GM18951 (cell line): ENCODE data around the gene LRRN3.

Source experiments
- POLR2A ChIP-seq: IDR thresholded peaks from 4 replicates; pipeline ENCODE4 v1.6.1; 2011; ENCODE audit warnings: mild to moderate bottlenecking; ENCODE audit not compliant: insufficient read length, insufficient read depth; ENCODE audit errors: extremely low read depth
- in situ Hi-C: fragments of 300-500 bp; cut with MboI; formaldehyde crosslinking; loops from one replicate; pipeline ENCODE4 v1.12.0; 2022; ENCODE audit warnings: low sequenced_read_pairs, mixed read lengths, inconsistent platforms; ENCODE audit not compliant: unreplicated experiment

The LRRN3 gene

DNA sequence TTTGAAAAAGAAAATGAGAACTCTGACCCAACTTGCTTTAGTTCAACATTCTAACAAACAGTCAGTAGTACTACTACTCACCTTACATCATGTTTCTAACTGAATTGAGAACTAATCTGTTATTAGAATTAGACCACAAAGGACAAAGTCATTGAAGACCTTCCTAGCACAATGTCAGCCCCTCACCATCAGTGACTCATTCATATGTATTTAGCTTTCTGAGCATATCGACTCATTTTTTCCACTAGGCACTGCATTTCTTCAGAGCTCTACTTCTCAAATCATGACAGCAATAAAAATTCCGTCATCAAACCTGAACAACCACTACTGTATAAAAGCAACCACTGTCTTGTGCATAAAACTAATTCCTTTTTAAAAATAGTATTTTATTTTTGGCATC lies 4.4 kb upstream of the LRRN3 start:
- no peak for TF ChIP-seq POLR2A
- in situ Hi-C loops, result loop anchor here (25.0 kb wide), 1 partner anchor 651 kb away; no protein-coding TSS in a partner anchor

DNA sequence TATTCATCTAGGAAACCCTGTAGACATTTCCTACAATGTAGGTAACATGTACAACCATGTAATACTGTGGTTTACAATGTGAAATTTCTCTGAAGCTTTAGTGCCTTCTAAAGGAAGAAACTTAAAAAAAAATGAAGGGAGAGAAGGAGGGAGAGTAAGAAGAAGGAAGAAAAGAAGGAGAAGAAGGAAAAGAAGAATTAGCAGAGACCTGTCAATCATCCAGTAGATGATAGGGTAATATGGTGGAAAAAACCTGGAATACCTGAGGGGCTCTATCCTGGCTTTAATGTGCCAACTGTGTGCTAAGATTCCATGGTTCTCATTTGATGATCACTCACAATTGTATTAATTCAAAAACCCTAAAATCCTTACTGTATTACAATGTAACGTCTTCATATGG lies 2.6 kb upstream of the LRRN3 start:
- in situ Hi-C loops, result loop anchor here (25.0 kb wide), 1 partner anchor 649 kb away; no protein-coding TSS in a partner anchor
- TF ChIP-seq POLR2A, result no peak

DNA sequence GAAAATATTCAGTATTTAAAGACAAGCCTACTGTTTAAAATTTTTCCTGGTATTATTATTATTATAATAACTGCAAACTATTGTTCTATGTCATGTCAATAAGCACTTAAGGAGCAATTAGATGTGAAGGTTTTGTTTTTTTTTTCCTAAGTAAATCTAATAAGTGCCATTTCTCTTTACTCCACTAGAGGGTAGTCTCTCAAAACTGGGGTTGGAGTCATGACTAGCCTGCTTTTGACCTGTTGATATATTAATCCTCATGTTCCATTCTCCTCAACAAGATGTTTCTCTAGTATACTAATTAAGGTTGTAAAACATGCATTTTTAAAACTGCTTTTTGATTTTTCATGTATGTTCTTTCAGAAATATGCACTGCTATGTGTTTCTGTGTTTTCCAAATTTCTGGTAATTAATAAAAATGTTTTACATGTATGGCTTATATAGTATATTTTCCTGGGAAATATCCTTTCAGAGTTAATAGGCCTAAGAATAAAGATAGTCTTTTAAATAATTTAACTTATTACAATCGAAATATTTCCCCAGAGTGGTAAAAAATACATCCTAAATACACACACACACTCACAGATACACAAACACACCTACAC lies 1.0 kb upstream of the LRRN3 start:
- no peak for TF ChIP-seq POLR2A
- in situ Hi-C loops, result loop anchor here (25.0 kb wide), 1 partner anchor 647 kb away; no protein-coding TSS in a partner anchor

DNA sequence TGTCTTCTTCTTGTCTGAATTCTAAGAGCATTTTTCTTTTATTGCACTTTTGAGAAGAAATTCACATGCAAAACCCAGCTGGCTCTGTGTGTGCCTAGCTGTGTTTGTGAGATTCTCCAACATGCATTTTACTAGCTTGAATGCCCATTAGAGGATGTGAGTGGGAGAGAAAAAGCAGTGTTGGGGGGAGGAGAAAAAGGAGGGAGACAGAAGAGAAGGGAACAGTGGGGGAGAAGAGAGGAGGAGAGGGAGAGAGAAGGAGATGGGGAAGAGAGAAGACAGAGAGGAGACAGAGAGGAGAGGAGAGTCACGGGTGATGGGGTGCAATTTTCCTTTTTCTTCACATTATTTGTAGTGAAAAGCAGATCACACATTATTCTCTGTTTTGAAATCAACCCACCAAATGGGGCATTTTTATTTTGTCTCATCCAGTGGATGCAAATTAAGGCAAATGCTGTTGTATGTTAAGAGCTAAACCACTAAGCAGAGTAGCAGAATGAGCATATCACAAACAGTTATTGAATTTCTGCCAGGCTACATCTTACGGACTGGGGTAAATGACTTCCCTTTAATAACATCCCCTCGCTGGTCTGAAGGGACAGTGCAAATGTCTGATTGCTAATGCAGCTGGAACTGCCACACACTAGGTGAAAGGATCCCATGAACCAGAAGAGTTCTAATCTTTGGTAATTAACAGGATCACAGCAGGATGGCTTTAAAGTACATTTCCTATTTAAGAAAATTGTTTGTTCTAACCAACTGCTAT lies 849 bp downstream of the LRRN3 start:
- TF ChIP-seq POLR2A, result no peak
- in situ Hi-C loops, result loop anchor here (25.0 kb wide), 1 partner anchor 646 kb away; no protein-coding TSS in a partner anchor

DNA sequence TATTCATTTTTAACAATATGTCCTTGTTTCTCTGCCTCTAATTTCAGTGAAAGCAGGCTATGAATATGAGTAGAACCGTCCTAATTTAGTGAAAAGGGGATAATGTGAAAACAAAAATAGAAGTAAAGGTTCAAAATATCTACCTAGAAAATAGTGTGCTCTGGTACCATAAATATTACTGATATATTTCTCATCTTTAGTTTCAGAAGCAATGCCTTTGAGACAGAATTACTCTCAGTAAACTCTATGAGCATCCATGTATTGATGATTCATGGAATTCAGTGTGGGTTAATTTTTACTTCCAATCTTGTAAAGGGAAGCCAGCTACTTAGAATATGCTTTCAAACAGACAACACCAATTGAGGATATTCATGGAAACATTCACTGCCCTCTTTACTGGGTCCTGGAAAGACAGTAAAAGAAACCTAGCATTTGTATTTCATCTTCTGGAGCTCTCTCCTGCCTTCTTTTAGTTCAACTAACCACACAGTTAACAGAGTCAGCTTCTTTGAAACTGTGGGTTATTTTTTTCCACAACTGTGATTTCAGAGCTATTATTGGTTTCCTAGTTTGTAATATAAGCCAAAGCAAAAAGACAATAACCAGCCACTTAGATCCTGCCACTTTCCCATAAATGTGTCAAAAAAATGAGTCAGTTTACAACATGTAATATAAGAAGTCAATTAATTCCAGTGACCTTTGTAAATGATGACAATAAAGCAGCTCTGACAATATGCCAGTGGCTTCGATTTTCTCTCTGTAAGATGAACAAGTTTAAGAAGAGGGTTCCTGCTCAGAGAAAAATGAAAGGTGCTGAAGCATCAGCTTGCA lies 1.7 kb downstream of the LRRN3 start:
- in situ Hi-C loops, result loop anchor here (25.0 kb wide), 1 partner anchor 645 kb away; no protein-coding TSS in a partner anchor
- no peak for TF ChIP-seq POLR2A

DNA sequence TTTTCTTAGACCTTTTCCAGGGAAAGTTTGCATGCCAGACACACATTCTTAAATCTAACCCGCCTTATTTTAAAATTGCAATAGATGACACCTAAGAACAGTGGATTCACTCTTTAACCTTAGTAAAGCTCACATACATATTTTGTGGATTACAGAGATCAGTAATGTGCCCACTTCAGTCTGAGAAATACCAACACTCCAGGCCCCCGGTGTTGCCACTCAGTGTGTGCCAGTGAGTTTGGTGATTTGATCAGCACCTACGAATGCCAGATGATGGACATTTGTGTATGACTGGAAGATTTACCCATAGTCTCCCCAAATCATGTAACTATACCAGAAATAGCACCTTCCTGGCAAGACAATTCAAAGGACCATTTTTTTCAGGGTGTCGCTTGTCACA lies 2.6 kb downstream of the LRRN3 start:
- in situ Hi-C loops, result loop anchor here (25.0 kb wide), 1 partner anchor 644 kb away; no protein-coding TSS in a partner anchor

DNA sequence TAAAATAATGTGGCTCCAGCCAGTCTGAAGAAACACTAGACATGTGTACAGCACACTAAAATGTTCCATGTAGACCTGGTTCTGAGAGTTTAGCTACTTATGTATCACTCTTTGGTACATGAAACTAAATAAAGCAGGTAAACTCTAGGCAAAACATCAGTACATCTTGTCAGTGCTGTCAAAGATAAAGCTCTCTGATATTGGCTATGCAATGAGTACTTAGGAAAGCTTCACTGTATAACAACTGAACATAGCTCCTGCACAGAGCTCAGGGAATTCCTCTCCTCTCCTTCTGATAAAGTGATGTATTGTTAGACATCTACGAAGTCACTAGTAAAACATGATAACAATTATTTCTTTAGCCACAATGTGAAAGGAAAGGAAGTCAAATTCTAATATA lies 3.5 kb downstream of the LRRN3 start:
- in situ Hi-C loops, result loop anchor here (25.0 kb wide), 1 partner anchor 643 kb away; no protein-coding TSS in a partner anchor

More for the DNA sequence above, 2.6 kb downstream of the LRRN3 start:
- TF ChIP-seq POLR2A, result no peak

DNA sequence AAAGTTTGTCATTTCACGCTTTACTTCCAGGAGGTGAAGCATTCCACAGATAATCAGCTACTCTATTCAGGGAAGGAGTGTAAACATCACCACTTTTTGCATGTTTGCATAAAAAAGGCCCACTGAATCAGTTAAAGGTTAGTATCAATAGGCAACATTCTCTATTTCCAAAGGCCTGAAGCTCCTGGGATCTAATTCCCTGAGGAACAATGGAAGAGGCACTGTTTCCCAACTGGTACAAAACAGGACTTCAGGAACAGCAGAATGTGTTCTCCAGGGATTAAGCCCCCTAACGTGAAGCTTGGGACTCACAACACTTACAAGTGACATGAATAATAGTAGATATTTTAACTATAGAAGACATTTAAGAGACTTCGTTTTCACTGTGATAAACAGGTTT lies 6.1 kb downstream of the LRRN3 start:
- in situ Hi-C loops, result loop anchor here (25.0 kb wide), 1 partner anchor 640 kb away; no protein-coding TSS in a partner anchor
- no peak for TF ChIP-seq POLR2A

More for the DNA sequence above, 3.5 kb downstream of the LRRN3 start:
- TF ChIP-seq POLR2A, result no peak

DNA sequence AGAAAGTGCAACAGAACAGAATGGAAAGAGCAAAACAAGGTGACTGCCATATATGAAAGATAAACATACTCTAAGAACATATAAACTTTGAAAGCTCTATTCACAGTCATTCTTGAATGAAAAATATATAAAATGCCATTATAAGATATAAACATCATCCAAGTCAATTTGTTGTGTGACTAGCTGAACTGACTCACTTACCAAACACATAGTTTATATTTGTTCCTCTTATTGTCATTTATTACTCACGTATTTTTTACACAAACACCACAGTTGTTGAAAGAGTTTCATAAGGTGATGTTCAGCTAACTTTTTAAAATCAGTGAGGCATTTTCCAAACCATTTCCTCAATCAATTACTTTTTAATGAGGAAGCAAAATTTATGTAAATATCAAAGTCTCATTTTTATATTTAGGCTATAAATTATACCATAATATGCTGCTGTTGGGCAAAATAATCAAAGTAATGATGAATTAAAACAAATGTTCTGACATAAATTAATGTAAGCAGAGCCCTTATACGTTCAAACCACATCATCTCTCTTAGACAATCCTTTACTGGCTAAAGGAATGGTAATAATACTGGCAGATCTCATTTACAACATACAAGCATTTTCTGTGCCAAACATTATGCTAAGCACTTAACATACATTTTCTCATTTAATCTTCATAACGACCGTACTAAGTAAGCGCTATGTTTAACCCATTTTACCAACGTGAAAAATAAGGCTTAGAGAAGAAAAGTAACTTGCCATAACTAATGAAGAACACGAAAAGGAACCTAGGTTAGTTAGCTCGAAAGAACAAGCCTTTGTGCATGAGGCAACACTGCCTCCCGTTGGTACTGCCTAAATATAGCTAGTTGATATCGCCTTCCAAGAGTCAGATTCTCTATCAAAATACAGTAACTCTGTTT lies 7.3 kb downstream of the LRRN3 start:
- TF ChIP-seq POLR2A, result no peak
- in situ Hi-C loops, result loop anchor here (25.0 kb wide), 1 partner anchor 639 kb away; no protein-coding TSS in a partner anchor

DNA sequence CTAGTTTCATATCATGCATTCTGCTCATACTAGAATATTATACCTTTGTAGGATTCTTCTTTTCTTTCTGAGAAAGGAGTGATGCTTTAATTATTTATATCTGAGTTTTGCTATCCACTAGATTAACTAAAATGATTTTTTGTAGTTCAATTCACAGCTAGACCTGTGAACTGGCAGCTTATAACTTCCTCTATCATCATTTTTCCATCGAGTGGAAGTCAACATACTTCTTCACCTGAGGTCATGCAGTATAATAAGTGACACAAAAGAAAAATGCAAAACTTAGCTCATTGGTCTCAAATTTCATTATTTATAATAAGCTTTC lies 8.0 kb downstream of the LRRN3 start:
- in situ Hi-C loops, result loop anchor here (25.0 kb wide), 1 partner anchor 638 kb away; no protein-coding TSS in a partner anchor
- no peak for TF ChIP-seq POLR2A

DNA sequence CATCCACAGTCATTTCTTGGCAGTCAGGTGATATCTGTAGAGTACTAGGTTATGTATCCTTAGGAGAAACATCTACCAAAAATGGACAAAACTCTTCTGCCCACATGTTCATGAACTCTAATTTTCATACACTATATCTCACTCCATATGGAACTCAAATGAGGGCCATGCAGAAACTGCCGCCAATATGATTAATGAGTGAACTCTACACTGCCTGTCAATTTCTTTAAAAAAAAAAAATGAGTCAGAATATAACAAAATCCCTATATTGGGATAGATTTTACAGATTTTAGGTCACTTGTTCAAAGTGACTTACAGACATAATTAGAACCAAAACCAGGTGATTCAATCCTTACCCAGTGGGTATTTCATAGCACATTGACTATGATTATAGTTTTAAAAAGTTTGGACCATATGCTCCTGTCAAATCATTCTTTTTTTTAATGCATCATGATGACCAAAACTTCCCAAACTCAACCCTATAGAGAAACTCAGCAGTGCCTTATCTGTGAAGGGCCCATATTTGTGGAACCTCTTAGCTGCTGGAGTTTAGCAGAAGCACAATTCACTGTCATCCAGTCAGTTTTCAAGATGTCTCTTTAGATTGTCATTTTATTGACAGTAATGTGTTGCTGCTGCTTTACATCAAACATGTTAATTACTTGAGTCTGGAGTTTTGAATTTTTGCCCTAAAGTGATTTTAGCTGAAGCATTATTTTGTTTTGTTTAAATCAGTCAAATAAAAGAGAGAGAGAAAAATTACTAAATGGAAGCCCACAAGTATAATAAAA lies 11.1 kb downstream of the LRRN3 start:
- no peak for TF ChIP-seq POLR2A
- in situ Hi-C loops, result no loop called here
